NCI-H510A (cell line): Measurements from ENCODE around the gene FAM89A.

ENCODE experiments used
- DNase-seq: peaks from one replicate; lab custom pipeline; 2025; lab: John Stamatoyannopoulos, UW

Gene FAM89A

DNA sequence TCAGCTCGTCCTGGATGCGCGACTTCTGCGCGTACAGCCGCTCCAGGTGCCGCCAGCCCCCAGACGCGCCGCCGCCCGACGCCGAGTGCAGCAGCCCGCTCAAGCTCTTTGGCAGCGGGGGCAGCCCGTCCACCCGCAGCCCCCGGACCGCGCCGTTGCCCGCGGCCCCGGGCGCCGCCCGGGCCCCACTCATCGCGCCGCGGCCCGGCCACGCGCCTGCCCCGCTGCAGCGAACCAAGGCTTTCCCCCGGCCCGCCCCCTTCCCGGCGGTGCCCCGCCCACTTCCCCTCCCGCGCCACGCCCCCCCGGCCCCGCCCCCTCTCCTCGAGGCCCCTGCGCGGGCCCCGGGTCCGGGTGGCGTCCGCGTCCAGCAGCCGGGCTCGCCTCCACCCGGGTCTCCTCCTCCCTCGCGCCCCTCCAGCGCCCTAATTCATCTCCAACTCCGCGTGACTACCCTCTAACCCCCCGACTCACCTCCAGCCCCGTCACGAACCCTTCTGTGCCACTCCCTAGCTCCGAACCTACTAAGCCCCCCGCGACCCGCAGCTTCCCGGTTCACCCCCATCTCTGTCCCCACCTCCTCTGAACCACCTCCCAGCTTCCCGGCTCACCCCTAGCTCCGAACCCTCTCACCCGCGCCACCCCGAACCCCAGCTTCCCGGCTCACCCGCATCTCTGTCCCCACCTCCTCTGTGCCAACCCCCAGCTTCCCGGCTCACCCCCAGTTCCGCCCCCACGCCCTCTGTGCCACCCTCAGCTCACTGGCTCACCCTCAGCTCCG lies at the start of gene FAM89A:
Gene FAM89A, minus strand, starts transcription at position 236 of the 781 bp plus-strand sequence. Its CDS starts 43 bp downstream, at position 193.
- peak; percentile 12 for DNase-seq

DNA sequence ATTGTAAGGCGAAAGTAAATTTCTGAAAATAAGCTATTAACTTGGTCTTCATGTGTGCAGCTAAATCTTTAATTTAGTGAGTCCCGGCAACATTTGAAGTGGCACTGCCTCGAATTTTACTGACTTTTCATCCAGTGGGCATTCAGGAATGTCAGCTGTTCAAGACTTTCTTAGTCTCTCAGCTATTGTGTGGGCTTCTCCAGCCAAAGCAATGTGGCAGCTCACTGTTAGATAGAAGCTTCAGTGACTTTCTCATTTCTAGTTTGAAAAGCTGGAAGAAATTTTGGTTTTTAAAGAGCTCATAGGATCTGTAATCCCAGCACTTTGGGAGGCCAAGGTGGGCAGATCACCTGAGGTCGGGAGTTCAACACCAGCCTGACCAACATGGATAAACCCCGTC lies 44.3 kb upstream of the FAM89A start:
- DNase-seq = no peak

DNA sequence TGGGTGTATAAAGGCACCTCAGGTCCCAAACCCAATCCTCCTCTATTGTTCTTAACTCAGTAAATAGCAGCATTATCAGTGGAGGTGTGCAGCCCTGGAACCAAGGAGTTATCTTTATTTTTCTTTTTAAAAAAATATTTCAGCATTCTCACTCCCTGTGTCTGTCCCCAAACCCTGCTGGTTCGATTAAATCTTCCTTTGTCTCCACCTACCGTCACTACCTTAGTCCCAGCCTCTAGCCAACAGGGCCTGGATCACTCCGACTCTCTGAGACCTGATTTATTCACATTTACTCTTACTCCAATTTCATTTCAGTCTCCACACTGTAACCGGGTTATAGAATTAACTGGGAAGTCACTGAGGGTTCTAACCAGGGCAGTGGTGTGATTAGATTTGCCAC lies 39.1 kb upstream of the FAM89A start:
- no peak for DNase-seq

DNA sequence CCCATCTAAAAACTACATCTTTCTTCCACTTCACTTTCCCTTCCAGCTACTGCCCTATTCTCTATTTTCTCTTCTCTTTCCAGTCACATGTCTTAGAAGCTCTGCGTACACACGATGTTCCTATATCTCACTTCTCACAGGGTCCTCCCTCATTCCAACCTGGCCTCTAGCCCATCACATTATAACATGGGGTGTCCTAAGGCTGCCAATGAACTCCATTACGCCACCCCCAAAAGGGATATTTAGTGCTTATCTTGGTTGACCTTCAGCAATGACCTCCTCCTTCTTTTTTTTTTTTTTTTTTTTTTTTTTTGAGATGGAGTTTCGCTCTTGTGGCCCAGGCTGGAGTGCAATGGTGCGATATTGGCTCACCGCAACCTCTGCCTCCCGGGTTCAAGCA lies 38.2 kb upstream of the FAM89A start:
- DNase-seq = no peak

DNA sequence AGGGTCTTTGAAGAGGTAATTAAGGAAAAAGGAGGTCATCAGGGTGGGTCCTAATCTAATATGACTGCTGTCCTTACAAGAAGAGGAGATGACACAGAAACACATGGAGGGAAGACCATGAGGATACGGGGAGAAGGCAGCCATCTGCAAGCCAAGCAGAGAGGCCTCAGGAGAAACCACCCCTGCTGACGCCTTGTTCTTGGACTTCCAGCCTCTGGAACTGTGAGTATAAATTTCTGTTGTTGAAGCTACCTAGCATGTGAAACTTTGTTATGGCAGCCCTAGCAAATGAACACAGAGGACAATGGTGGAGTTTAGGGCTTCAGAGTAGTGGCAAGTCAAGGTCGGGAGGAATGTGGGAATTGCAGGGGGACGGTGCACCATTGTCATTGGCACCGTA lies 36.7 kb upstream of the FAM89A start:
- DNase-seq = no peak

DNA sequence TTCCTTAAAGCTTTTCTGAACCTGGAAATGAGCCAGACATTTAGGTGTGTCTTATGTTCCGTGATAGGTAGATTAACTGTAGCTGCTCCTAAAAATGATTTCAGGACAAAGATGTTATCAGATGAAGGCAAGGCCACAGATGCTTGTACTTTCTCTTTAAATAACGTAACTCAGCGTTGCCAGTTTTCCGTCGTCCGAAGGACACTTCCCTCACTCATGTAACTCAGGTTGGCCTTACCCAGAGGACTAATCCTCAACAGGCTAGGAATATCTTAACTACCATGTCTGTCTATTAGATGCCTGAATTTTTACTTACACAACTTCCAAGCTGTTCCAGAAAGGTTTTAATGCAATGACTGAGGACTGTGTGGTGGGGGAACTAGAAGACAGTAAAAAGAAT lies 35.4 kb upstream of the FAM89A start:
- no peak for DNase-seq

DNA sequence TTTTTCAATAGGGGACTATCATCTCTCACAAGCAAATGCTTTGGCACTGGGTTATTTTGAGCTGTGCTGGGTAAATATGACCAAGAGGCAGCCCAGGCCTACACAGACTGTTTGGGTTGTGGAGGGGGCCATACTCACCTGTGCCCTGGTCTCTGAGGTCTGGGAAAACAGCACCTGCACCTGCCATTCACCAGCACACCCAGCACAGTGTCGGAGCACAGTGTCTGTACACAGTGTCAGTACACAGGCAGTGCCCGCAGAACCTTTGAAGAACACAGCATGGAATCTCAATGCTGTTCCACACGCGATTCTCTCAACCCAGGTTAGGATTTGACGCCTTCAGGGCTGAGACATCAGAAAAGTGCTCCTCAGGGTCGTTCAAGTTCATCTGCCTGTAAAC lies 35.0 kb upstream of the FAM89A start:
- no peak for DNase-seq

DNA sequence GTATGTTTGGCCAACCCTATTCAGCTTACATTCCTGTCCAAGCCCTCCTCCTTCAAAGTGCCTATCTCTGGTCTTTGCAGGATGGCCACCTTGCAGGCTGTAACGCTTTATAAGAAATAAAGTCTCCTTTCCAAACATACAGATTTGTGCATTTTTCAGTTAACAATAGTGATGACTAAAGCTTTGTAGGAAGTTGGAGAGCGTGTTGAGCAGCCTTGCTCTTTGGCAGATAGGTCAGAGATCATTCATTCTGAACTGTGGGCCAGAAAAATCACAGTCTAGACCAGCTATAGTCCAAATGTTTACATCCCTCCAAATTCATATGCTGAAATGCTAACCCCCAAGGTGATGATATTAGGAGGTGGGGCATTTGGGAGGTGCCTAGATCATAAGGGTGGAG lies 34.0 kb upstream of the FAM89A start:
- no peak for DNase-seq

DNA sequence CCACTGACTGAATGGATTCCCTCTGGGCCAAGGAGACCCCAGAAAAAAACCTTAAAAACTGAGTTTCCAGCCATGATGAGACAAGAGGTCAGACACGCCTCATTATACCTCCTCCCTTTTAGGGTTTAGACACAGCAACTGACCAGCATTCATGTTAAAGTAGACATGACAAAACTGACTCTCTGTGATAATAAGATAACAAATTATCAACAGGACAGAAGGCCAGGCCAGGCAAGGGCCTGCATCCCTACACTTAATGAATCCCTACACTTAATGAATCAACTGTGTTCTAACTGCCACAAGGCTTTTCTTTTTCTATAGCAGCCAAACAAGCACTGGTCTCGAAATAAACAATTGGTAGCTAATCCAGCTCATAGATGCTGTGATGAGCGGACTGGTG lies 33.3 kb upstream of the FAM89A start:
- DNase-seq = no peak

DNA sequence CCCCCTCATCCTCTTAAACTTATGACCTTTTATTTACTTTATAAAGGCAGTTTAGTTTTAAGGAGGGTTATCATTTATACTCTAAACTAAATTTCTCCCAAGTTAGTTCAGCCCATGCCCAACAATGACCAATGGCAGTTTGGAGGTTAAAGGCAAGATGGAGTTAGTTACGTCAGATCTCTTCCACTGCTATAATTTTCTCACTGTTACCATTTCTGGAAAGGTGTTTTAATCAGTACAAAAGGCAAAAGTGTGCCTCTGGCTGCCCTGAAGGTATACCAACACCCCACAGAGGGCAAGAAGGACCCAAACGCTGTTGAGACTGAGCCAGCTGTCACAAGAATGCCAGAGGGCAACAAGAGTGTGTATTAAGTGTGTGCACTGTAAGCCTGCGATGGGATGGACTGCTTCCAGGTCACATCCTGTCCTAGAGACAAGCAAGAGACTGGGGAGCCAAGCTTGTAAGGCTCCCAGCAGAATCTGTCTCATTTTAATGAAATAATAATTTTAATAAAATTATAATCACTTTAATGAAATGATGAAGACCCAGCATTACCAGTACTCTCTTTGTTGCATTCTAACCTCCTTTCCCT lies 32.5 kb upstream of the FAM89A start:
- no peak for DNase-seq

DNA sequence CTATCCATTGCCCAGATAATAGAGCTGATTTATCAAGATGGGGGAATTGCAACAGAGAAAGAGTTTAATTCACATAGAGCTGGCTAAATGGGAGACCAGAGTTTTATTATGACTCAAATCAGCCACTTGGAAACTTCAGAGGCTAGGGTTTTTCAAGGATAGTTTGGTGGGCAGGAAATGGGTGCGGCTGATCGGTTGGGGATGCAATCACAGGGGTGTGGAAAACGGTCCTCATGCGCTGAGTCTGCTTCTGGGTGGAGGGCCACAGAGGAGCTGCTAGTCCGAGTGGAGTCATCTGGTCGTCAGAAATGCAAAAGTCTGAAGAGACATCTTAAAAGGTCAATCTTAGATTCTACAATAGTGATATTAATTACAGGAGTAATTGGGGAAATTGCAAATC lies 32.0 kb upstream of the FAM89A start:
- DNase-seq = no peak

DNA sequence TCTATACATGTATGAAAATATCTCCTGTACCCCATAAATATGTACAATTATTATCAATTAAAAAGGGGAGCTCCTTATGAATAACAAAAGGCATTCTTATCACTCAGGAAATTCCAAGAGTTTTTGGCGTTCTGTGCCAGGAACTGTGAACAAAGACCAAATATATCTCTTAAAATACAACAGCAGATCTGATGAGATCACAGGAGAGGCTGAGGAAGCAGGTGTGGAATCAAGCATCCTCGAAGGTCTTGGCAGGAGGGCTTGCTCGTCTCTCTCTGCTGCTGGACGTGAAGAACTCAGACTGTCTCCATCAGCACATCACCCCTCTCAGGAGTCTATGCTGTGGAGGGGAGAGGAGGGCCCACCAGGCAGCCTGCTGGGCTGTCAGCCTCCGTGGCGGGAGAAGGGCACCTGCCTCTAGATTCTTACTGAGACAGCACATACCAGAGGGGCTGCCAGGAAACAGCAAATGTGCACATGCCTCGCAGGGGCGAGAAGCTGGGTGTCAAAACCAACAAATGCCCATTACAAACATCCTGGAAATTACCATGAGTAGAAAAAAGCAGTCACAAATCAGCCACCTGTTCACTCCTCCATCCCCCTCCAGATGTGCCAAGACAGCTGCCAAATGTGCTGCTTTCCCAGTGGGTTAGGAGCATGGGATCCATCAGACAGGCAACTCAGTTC lies 30.8 kb upstream of the FAM89A start:
- no peak for DNase-seq

DNA sequence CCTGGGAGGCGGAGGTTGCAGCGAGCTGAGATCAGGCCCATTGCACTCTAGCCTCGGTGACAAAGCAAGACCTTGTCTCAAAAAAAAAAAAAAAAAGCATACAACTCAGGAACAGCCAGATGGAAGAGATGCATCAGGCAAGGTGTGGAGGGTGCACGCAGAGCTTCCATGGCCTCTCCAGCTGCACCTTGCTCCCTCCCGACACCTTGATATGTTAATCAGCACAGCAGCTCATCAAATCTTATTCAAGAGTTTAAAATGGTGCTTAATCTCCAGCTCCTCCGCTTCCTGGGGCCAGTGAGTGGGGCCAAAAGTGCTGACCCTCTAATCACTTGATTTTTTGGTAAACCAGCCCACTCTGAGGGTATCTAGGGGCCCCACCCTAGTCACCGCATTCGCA lies 29.3 kb upstream of the FAM89A start:
- no peak for DNase-seq

DNA sequence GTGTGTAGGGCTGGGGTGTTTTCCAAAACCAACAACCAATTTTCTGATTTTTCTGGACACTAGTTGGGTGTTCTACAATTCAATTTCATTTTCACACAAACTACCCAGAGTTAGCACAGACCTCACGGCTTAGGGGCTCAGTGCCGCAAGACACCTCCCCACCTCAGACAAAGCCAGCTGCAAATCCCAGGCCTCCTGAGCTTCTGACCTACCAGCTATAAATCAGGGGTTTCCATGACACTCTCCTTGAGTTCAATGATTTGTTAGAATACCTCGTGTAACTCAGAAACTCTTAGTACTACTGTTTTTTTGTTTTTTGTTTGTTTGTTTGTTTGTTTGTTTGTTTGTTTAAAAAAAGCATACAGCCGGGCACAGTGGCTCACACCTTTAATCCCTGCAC lies 28.7 kb upstream of the FAM89A start:
- no peak for DNase-seq

DNA sequence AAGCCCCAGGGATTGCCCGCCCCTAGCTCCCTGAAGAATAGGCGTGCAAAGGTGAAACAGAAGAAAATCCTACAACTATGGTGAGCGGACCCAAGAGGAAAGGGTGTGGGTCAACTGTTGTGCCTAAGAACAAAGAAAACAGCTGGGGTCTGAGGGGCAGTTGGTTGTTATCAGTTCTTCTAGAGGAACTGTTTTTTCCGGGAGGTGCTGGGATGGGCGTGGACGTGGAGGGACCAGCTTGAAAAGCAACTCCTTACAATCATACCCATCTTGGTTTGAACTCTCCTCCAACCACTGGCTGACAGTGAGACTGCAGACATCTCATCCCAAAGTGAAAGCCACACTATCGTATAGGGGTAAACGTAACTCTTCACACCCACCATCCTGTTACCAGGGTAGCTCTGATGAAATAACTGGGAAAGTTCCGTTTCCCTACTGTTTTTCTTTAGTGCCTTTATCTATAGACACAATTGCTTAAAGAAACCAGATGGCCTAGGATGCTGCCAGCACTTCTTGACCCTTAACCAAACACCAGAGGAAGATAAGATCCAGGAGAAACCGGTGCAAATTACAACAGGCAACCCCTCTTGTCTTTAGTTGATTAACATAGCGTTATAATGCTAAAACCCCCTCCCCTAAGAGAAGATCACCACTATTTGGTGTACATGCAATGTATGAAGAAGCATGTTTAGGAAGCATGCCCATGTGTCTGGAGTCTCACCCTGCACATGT lies 25.6 kb upstream of the FAM89A start:
- no peak for DNase-seq

DNA sequence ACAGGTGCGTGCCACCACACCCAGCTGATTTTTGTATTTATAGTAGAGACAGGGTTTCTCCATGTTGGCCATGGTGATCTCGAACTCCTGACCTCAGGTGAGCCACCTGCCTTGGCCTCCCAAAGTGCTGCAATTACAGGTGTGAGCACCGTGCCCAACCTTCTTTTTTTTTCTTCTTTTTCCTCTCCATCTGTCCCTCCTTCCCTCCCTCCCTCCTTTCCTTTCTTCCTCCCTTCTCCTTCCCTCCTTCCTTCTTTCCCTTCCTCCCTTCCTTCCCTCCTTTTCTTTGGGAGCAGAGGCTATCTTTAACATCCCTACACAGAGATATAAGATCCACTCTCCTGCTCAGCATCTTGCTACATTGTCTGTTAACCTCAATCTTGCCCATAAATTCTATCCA lies 24.4 kb upstream of the FAM89A start:
- no peak for DNase-seq

DNA sequence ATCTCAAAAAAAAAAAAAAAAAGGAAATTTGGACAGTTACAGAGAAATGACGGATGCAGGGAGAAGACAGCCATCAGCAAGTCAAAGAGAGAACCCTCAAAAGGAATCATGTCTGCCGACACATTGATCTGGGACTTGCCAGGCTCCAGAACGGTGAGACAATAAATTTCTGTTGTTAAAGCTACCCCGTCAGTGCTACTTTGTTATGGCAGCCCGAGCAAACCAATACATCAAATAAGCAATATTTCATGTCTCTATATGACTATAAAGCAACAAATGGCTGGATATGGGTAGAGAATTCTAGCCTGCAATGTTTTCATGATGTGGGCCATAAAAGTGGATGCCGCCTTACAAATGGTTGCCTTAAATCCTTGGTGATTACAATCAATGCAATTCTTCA lies 23.3 kb upstream of the FAM89A start:
- DNase-seq = no peak

DNA sequence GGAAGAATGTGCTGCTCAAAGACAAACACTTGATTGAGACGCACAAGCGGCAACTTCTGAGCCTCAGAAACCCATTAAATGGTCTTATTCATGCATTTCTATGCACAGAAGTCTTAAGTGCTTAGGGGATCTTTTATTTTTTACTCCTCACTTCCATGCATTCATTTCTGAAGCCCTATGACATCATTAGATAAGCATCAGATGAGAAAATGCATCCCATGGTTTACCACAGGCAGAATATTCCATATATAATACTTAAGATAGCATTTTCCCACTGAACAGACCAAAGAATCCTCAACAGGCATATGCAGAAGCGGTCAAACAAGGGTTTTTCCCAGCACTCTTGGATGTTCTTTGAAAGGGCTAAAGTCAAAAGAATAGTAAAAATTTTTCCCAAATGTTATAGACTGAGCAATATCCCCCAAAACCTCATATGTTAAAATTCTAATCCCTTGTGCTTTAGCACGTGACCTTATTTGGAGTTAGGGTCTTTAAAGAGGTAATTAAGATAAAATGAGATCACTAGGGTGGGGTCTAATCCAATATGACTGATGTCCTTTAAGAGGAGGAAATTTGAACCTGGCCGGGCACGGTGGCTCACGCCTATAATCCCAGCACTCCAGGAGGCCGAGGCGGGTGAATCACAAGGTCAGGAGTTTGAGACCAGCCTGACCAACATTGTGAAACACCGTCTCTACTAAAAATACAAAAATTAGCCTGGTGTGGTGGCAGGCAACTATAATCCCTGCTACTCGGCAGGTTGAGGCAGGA lies 22.6 kb upstream of the FAM89A start:
- no peak for DNase-seq

DNA sequence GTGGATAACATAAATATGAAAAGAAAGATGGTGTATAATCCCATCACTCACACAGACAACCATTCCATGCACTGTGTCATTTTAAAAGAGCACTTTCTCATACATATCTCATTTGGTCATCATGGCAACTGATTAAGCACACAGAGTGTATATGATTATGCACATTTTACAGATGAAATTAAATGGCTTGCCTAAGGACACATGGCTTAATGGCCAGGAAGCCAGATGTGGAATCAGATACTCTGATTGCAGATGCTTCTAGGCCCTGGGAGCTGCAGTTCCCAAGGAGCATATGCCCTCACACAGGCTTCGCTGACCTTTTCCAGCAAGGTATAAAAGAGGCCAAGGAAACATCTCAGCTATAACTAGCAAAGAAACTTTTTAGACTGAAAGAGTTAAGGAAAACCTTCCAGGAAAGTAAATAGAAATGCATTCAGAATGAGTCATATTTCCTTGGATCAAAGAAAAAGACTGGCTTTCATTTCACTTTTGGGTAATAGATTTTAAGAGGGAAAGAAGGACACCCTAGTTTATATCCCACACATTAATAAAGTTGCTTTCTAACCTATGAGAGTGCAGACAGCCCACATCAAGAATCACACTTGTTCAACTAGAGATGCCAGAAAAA lies 19.6 kb upstream of the FAM89A start:
- no peak for DNase-seq

DNA sequence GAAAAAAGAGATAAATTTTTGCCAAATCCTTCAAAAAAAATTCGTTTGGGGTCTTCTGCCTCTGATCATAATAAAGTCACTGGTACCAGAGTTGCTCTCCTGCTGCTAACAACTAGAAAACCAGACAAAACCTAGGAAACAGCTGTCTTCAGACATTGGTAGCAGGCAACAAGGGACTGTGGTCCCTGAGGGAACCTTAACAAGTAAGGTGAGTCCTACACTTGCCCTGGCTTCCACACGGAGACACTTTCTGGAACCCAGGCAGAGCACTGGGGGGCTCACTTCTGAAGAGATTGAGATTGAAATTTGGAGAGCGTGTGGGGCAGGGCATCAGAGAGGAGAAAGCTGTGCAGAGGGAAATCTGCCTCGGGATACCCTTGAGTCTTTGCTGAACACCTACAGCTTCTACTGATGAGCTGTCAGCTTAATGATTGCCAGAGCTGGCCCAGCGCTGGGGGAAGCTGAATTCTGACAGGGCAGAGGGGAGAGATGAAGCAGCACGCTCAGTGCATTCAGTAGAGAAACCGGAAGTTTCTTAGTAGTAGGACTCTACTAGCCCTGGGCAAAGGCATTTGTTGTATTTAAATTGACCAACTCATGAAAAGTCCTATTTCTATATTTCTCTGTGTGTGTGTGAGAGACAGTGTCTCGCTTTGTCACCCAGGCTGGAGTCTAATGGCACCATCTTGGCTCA lies 18.5 kb upstream of the FAM89A start:
- DNase-seq = no peak

DNA sequence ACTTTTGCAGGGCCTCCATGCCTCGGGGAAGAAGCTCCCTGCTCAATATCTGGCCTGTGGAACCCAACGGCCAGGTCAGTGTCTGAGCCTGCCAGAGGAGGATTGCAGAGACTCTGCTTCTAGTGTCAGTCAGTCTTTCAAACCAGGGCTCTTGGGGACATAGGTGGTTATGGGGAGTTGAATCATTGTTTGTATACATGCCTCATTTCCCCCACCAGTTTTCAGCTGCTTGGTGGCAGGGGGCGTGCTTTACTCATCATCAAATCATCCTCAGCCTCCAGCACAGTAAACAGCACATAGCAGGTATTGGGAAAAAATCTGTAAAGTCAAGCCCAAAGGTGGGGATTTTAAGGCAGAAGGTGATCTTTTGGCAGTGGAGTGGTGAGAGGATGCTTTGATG lies 17.4 kb upstream of the FAM89A start:
- no peak for DNase-seq
